ENCODE measurements around the gene ITPA. TPM values are rescaled to one million over a fixed set of nuclear protein-coding genes. Genes with fewer than 3 reads are reported as not detected.

Gene ITPA
- total and polyA plus RNA-seq, 2 donors (not counting 1 experiment from before 2014, with no cell fraction given), result 55.5 to 65.6 TPM

DNA sequence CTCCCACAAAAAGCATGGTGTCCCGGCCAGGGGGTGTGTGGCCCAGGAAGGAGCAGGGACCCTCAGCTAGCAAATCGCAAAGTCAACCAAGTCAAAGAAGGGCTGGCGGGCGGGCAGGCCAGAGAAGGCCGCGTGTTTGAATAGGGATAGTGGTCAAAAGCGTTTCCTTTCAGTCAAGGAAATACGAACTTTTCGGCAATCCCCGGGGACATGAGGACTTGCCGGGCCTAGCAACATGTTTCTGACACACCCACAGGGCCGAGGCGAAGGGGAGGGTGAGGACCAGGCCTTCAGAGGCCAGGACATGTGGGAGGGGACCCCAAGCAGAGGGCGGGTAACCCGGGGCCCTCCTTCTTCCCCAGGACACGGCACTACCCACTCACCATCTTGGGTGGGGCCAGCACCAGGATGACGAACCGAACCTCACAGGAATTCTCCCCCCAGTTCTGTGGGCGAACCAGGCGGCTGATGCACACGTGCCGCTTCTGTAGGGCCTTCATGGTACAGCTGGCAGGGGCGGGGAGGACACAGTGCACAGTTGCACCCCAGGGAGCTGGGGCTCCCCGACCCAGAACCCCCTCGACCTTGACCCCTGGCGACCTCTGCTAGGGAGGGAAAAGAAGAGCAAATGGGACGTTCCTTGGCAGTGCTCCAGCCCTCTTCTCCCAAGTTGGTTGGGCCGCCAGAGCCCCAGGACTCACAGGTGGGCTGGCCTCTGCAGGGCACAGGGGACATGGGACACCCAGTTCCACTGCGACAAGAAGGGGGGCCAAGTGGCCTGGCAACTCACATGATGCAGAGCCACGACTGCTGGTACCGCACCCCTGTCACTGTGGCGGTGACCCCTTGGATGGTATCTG lies 24.1 kb downstream of the ITPA start:
- Histone ChIP-seq H4K20me1 (ENCODE audit: control insufficient read depth, insufficient read depth, low read length, poor library complexity, severe bottlenecking) (no peaks in the 10 kb centered on the region), H3K4me3 (ENCODE audit: control extremely low read depth in 1 of 5, extremely low read depth in 1 of 5, insufficient read depth in 1 of 5, low read depth in 2 of 5, low read length in 4 of 5) (no peak overlapping the region), H3K9me3 (ENCODE audit: control extremely low read depth in 1 of 3, control insufficient read depth in 2 of 3, insufficient read depth in 1 of 3, low read length in 2 of 3) (peaks cover 0 to 7% (median 0%) of the 10 kb centered on the region in 3 donors), H3K27me3 (replicated peaks in 1 of 4; ENCODE audit: control extremely low read depth in 1 of 4, control insufficient read depth in 3 of 4, insufficient read depth in 4 of 4, low read length in 3 of 4) (peaks cover 0 to 40% (median 15%) of the 10 kb centered on the region in 4 experiments), H3K27ac (ENCODE audit: low read length in 2 of 2) (no peak overlapping the region), H3K4me2 (replicated peaks; ENCODE audit: low read depth, low read length, poor library complexity, severe bottlenecking) (no peak overlapping the region), H3K36me3 (replicated peaks in 1 of 2; ENCODE audit: control extremely low read depth in 1 of 2, control insufficient read depth in 1 of 2, extremely low read depth in 1 of 2, insufficient read depth in 2 of 2, low read length in 1 of 2) (no peaks in the 10 kb centered on the region), H3K9ac (ENCODE audit: low read length) (no peak overlapping the region), H2AFZ (ENCODE audit: insufficient read depth, low read depth, low read length, poor library complexity, severe bottlenecking) (no peak overlapping the region), H3K79me2 (ENCODE audit: control insufficient read depth, insufficient read depth, low read length) (no peaks in the 10 kb centered on the region), H3K4me1 (ENCODE audit: control insufficient read depth in 2 of 2, insufficient read depth in 2 of 2, low read length in 2 of 2) (peaks cover 9 to 11% of the 10 kb centered on the region in 2 donors)
- POLR2A ChIA-PET, result no interaction called here
- 91% methylated on average over 22 of the region's 32 CpGs for WGBS (ENCODE audit: insufficient coverage)
- TF ChIP-seq EZH2 (IDR thresholded peaks at IDR 0.05; ENCODE audit: borderline replicate concordance, insufficient read depth, low read depth, low read length, poor library complexity, severe bottlenecking), result no peak
- TF ChIP-seq, protein P1, sequence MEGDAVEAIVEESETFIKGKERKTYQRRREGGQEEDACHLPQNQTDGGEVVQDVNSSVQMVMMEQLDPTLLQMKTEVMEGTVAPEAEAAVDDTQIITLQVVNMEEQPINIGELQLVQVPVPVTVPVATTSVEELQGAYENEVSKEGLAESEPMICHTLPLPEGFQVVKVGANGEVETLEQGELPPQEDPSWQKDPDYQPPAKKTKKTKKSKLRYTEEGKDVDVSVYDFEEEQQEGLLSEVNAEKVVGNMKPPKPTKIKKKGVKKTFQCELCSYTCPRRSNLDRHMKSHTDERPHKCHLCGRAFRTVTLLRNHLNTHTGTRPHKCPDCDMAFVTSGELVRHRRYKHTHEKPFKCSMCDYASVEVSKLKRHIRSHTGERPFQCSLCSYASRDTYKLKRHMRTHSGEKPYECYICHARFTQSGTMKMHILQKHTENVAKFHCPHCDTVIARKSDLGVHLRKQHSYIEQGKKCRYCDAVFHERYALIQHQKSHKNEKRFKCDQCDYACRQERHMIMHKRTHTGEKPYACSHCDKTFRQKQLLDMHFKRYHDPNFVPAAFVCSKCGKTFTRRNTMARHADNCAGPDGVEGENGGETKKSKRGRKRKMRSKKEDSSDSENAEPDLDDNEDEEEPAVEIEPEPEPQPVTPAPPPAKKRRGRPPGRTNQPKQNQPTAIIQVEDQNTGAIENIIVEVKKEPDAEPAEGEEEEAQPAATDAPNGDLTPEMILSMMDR (IDR thresholded peaks at IDR 0.05), result no peak
- intact Hi-C loops (cut with micrococcal nuclease), result no loop called here
- no peak for ATAC-seq (ENCODE audit: low read depth)
- Mint-ChIP-seq H3K27ac (no peak overlapping the region), H3K27me3 (peaks cover 23% of the 10 kb centered on the region), H3K9me3 (ENCODE audit: insufficient read depth) (no peaks in the 10 kb centered on the region), H3K4me3 (no peak overlapping the region), H3K4me1 (peaks cover 10% of the 10 kb centered on the region)
- no peak for DNase-seq
- CTCF ChIA-PET, result no interaction called here

DNA sequence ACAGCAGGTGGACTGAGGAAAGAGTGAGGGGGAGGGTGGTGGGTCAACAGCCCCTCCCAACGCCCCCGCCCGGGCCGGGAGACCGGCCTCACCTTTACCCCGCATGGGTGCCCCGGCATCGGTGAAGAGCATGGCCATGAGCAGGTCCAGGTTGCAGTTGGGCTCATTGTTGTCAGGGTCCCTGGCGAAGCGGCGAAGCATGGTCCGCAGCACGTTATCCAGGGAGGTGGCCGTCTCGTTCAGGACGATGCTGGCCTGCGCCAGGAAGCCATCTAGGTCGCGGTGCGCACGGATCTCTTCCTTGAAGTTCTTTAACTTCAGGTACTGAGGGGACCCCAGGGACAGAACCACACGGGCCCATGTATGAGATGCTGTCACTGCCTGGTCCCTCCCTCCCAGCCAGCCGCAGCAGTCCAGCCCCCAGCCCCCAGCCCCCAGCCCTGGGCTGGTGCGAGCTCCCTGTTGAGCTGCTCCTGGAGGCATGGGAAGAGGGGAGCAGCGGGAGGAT lies 24.7 kb downstream of the ITPA start:
- WGBS (ENCODE audit: insufficient coverage), result 96% methylated on average over 24 of the region's 25 CpGs
- H3K9ac ChIP-seq (ENCODE audit: low read length), result no peak overlapping the region
- peaks cover 0 to 7% (median 0%) of the 10 kb centered on the region in 3 donors for H3K9me3 ChIP-seq (ENCODE audit: control extremely low read depth in 1 of 3, control insufficient read depth in 2 of 3, insufficient read depth in 1 of 3, low read length in 2 of 3)
- H3K4me1 ChIP-seq (ENCODE audit: control insufficient read depth in 2 of 2, insufficient read depth in 2 of 2, low read length in 2 of 2), result peaks cover 11% of the 10 kb centered on the region in 2 donors
- no peak overlapping the region for H3K27ac ChIP-seq (ENCODE audit: low read length in 2 of 2)
- POLR2A ChIA-PET, result no interaction called here
- DNase-seq, result no peak
- no peaks in the 10 kb centered on the region for H3K36me3 ChIP-seq (replicated peaks in 1 of 2; ENCODE audit: control extremely low read depth in 1 of 2, control insufficient read depth in 1 of 2, extremely low read depth in 1 of 2, insufficient read depth in 2 of 2, low read length in 1 of 2)
- ATAC-seq (ENCODE audit: low read depth), result no peak
- Mint-ChIP-seq H3K4me1 (peaks cover 10% of the 10 kb centered on the region), H3K27ac (no peak overlapping the region), H3K4me3 (no peak overlapping the region), H3K9me3 (ENCODE audit: insufficient read depth) (no peaks in the 10 kb centered on the region), H3K27me3 (peaks cover 23% of the 10 kb centered on the region)
- intact Hi-C loops (cut with micrococcal nuclease), result no loop called here
- TF ChIP-seq EZH2 (IDR thresholded peaks at IDR 0.05; ENCODE audit: borderline replicate concordance, insufficient read depth, low read depth, low read length, poor library complexity, severe bottlenecking), result no peak
- TF ChIP-seq, protein P1 (IDR thresholded peaks at IDR 0.05), result no peak
- CTCF ChIA-PET, result no interaction called here
- H2AFZ ChIP-seq (ENCODE audit: insufficient read depth, low read depth, low read length, poor library complexity, severe bottlenecking), result no peak overlapping the region
- H3K4me2 ChIP-seq (replicated peaks; ENCODE audit: low read depth, low read length, poor library complexity, severe bottlenecking), result no peak overlapping the region
- H4K20me1 ChIP-seq (ENCODE audit: control insufficient read depth, insufficient read depth, low read length, poor library complexity, severe bottlenecking), result no peaks in the 10 kb centered on the region
- peaks cover 0 to 43% (median 15%) of the 10 kb centered on the region in 4 experiments for H3K27me3 ChIP-seq (replicated peaks in 1 of 4; ENCODE audit: control extremely low read depth in 1 of 4, control insufficient read depth in 3 of 4, insufficient read depth in 4 of 4, low read length in 3 of 4)
- no peaks in the 10 kb centered on the region for H3K79me2 ChIP-seq (ENCODE audit: control insufficient read depth, insufficient read depth, low read length)
- no peak overlapping the region for H3K4me3 ChIP-seq (ENCODE audit: control extremely low read depth in 1 of 5, extremely low read depth in 1 of 5, insufficient read depth in 1 of 5, low read depth in 2 of 5, low read length in 4 of 5)

Measured in B cell (primary cell).